NCI-H2196 (cell line): ENCODE measurements around the gene ZGRF1.
"Not testable (repeated sequence)": the region's sequence is repeated elsewhere in the genome, so short reads cannot be mapped to it uniquely, and the experiment has no call there.

ENCODE experiments used
- DNase-seq: peaks from one replicate; lab custom pipeline; 2025; ENCODE audit not compliant: unreplicated experiment; lab: John Stamatoyannopoulos, UW

The ZGRF1 gene

DNA sequence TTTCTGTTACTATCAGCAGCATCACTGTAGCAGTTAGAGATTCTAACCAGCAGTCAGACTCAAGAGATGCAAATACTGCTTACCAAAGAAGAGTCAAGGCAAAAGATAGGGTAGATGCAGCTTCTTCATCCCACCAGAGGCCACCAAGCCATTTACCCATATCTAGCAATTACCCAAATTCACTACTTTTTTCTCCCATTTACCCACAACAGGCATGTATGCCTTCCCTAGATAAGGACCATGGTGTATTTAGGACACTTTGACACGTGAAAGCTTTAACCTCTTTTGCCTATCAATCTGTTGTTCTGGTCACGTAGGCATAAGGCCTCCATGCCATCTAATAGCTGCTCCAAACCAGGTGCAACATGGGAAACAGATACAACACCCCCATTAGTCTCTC is 5.8 kb upstream of the ZGRF1 start:
- no peak for DNase-seq

DNA sequence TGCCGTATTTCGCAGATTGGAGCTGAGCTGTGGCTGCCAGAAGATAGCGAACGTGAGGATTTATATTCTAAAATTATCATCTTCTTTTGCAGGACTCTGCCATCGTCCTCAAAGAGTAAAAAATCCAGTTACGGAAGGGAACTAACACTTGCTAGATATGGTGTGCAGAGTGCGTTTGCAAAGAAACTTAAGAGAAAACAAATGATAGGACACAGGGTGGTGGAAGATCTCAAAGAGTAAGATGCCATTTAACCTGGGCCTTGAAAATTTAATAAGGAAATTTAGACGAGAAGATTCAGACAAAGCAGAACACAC is 800 bp upstream of the ZGRF1 start:
- DNase-seq = no peak

DNA sequence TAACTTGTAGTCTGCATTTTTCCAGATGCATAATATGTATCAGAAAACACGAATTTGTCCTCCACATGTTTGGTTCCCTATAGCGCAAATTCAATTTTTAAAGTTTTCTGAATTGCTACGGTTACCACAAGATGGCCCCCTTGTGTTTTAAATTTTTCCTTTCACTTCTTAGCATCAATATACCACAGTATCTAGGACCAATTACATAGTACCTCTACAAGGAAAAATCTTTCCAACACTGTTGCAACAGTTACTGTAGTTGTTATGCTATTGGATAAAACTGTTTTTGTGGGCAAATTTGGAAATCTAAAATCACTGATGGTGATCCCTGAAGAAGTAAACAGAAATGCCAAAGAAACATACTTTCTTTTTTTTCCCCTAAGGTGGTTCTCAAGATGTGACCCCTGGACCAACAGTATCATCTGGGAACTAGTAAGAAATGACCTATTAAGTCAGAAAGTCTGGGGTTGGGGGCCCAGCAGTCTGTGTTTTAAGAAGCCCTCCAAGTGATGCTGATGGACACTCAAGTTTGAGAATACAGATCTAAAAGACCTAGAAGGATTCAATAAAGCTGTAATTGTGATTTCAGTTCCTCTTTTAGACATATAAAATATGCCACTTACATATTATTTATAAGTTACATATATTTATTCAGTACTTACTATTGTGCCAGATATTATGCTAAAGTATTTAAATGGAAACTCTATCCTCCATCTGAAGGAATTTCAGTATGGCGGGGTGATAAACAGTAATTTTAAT is 3.1 kb downstream of the ZGRF1 start:
- DNase-seq = peak; percentile 7

DNA sequence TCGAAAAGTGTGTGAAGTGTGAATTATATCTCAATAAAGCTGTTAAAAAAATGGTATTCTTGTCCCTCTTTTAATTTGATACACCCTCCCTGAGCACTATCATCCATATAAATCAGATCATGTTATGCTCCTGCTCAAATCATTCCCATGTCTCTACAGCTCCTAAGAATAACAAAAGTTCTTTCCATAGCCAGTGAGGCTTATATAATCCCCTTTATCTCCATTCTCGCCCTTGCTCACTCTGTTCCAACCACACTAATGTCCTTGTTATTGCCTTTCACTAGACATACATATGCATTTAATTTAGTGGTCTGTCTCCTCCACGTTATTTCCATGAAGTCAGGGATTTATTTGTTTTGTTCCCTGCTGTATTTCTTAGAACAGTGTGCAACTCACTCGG is 10.5 kb downstream of the ZGRF1 start:
- no peak for DNase-seq

DNA sequence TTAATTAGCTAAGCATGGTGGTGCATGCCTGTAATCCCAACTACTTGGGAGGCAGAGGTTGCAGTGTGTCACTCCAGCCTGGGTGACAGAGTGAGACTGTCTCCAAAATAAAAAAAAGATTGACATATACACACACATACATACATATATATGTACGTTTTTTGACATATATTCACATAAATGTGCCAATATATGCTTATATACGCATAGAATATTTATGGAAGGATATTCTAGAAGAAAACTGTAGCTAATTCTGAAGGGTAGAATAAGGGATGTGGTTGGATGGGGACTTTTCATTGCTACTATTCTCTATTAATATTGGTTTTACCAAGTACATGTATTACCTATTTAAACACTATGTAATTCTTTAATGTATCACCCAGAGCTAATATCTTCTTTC is 19.7 kb downstream of the ZGRF1 start:
- DNase-seq = no peak

DNA sequence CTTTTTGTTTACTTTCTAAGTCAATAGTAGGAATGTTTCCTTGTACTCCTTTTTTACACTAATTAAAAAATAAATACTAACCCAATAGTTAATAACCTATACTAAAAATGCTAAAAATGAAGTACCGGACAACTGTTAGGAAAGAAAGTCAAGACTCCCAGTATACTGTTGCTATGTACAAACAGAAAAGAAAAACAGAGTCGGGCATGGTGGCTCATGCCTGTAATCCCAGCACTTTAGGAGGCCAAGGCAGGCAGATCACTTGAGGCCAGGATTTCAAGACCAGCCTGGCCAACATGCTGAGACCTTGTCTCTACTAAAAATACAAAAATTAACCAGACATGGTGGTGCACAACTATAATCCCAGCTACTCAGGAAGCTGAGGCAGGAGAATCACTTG is 23.9 kb downstream of the ZGRF1 start:
- not testable (repeated sequence) for DNase-seq

DNA sequence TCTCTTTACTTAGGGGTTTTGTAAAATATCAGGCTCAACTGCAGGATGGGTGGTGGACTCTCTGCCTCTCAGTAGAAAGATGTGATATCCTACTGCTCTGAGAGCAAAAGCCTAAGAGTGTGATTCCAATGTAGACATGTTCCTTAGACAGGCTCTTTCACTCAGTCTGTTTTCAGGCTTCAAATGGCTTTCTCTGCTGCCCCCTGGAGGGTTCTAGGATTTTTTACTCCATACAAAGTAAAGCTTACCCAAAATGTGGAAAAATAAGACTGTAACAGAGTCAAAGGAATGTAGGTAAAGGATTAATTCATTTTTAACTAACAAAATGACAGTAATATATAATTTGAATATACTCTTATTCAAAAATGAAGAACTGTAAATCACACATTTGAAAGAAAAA is 32.1 kb downstream of the ZGRF1 start:
- peak; percentile 27 for DNase-seq

DNA sequence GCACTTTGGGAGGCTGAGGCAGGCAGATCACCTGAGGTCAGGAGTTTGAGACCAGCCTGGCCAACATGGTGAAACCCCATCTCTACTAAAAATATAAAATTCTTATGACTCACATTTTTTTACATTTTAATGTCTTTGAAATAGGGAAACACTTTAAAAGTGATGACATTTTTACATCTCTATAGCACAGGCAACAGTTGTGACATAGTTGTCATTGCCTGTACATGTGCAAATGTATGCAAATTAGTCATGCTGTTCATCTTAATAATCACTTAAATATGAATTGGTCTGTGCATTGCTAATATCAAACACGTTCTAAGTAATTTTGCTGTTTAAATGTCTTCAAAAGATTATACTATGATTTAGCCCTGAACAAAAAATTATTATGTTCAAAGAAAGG is 41.7 kb downstream of the ZGRF1 start:
- no peak for DNase-seq

DNA sequence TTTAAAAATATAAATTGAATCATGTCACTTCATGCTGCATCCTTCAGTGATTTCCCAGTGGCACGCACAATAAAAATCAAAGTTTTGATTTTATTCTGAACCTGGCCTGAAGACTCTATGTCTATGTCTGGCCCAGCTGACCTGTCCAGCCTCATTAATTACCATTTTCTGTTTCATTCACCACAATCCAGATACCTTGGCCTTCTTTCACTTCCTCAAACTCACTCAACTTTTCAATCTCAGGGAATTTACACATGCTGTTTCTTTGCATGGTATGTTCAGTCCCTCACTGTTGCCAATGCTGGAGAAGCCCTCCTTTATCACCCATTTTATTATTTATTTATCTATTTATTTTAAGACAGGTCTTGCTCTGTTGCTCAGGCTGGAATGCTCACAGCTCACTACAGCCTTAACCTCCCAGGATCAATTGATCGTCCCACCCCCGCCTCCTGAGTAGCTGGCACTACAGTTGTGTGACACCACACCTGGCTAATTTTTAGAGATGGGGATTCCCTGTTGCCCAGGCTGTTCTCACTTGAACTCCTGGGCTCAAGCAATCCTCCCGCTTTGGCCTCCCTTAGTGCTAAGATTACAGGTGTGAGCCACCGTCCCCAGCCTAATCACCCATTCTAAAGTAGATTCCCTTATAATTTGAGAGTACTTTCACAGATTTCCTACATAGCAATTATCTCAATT is 43.1 kb downstream of the ZGRF1 start:
- DNase-seq = no peak

DNA sequence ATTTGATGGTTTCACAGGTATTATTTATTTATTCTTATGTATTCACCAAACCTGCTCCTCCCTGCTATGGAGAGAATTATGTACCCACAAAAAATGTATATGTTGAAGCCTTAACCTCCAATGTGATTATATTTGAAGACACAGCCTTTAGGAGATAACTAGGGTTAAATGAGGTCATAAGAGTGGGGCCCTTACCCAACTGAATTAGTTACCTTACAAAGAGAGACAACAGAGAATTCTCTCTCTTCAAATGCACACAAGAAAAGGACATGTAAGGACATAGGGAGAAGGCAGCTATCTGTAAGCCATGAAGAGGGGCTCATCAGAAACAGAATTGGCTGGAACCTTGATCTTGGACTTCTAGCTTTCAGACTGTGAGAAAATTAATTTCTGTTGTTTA is 44.0 kb downstream of the ZGRF1 start:
- no peak for DNase-seq

DNA sequence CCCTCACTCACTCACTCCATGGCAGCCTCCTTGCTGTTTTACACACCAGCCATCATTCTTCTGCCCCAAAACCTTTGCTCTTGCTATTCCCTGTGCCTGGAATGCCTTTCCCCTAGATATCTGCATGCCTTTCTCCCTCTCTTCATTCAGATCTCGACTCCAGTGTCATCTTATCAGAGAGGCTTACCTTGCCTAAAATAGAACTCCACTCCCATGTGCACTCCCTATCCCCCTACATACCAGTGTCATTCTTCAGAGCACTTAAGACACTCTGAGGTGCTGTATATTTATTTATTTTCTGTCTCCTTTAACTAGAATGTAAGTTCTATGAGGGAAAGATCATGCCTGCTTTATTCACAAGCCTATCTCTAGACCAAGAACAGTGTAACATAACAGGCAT is 45.1 kb downstream of the ZGRF1 start:
- no peak for DNase-seq

DNA sequence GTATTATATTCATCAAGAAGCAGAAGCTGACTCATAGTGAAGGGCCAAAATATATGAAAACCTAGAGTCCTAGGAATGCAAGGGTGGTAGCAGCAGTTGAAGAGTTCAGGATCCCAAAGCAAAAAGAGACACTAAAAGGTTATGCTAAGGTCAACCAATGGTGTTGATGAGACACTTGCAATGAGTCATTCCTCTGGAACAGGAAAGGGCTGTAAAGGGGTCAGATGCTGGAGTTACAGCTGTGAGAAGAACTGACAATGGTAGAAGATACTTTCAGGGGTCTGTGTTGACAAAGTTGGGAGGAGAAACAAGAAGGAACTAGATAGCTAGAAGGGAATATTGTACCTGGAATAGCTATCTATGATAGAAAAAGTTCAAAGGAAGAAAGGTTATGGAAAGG is 47.5 kb downstream of the ZGRF1 start:
- no peak for DNase-seq

DNA sequence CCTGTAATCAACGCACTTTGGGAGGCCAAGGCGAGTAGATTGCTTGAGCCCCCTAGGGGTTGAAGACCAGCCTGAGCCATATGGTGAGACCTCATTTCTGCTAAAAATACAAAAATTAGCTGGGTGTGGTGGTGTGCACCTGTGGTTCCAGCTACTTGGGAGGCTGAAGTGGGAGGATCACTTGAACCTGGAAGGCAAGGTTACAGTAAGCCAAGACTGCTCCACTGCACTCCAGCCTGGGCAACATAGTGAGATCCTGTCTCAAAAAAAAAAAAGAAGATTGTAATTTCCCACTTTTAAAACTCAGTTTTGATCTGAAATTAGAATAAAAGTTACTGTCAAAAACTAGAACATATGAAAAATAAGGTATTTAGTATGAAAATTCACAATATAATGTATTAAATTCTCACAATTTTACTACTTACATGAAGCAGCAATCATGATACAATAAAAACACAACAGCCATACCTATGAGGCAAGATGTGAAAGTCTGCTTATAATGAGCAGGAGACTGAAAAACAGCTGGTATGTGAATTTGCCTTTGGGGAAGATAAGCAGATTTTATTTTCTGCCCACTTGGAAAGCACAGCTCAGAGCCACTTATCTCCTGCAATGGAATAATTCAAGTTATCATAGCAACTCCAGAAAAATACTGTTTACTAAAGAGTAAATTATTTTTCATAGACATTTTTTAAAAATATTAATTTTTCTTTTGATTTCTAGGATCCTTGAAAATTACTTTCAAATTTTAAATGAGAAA is 50.6 kb downstream of the ZGRF1 start:
- no peak for DNase-seq

DNA sequence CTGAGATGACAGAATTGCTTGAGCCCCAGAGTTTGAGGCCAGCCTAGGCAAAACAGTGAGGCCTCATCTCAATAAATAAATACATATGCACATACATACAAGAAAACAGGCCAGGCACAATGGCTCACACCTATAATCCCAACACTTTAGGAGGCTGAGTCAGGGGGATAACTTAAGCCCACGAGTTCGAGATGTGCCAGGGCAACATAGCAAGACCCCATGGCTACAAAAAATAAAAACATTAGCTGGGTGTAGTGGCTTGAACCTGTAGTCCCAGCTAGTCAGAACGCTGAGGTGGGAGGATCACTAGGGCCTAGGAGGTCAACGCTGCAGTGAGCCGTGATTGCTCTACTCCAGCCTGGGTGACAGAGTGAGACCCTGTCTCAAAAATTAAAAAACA is 69.2 kb downstream of the ZGRF1 start:
- no peak for DNase-seq

DNA sequence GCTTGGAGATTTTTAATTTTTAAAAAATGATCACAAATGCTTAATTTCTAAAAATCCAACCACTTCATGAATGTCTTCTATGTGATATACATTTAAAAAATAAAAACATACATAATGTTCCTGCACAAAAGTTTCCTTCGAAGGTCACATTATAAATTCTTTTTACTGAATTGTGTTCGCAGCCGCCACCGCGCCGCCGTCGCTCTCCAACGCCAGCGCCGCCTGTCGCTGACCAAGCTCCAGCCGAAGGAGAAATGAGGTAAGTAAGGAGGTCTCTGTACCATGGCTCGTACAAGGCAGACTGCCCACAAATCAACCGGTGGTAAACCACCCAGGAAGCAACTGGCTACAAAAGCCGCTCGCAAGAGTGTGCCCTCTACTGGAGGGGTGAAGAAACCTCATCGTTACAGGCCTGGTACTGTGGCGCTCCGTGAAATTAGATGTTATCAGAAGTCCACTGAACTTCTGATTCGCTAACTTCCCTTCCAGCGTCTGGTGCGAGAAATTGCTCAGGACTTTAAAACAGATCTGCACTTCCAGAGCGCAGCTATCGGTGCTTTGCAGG is 71.9 kb downstream of the ZGRF1 start:
- DNase-seq = no peak

DNA sequence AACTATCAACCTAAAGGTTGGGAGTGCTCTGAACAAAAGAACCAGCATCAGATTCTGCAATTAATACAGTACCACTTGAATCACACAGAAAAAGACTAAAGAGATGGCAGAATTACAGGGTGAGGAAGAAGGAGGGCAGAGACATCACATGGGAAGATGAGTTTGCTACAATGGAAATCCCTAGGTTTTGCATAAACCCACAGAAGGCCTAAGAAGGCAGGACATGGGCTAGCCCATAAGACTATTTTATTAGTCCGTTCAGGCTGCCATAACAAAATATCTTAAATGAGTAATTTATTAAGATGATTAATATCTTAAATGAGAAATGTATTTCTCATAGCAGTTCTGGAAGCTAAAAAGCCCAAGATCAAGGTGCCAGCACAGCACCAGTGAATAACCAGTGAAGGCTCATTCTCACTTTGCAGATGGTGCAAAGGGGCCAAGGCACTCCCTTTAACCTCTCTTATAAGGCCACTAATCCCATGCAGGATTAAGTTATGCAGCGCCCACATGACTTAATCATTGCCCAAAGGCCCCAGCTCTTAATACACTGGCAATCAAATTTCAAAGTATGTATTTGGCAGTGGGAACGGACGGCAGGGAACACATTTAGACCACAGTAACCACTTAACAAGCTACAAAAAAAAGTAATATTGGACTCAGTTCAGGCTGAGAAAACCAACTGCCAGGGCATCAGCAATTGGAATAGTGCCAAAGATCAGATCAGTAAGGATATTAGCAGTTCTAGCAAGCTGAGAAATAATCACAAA is 73.1 kb downstream of the ZGRF1 start:
- no peak for DNase-seq

DNA sequence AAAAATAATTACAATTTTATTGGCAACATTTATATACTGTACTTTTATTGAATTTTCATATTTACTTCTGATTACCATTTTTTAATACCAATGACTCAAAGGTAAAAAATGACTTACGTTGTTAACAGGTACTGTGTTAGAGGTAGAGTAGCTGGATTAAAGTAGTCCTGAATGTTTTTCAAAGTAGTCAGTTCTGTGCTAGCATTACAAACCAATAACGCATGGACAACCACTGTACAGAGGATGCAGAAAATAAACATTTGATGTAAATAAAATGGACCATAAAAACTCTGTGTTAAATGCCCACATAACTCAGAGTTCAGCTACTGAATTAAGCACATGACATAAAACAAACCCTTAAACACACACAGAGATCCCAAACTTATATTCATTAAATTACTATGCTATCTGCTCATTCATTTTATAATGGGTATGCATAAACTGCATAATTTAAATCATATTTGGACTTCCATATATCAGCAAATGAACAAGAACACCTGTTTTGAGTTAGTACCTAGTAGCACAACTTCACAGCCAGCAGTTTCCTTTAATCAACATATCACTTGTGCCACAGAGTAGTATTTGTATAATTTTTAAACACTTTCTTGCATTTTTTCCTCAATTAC is 74.3 kb downstream of the ZGRF1 start:
- no peak for DNase-seq

DNA sequence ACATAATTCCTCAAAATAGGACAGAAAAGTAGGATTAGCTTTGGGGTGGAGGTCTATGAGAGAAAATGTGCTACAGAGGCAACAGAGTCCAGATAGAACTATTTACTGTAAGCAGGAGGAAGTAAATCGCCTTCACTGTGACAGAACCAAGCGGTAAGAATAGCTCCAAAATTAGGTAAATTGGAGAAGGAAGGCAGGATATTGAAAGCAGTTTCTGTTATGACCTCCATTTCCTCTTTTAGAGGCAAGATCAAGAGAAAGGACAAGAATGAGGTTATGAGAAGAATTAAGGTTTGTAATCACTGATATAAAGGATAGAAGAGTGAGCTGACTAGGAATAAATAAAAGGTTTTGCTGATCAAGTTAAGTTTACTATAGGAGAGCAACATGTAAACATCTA is 76.6 kb downstream of the ZGRF1 start:
- DNase-seq = no peak

DNA sequence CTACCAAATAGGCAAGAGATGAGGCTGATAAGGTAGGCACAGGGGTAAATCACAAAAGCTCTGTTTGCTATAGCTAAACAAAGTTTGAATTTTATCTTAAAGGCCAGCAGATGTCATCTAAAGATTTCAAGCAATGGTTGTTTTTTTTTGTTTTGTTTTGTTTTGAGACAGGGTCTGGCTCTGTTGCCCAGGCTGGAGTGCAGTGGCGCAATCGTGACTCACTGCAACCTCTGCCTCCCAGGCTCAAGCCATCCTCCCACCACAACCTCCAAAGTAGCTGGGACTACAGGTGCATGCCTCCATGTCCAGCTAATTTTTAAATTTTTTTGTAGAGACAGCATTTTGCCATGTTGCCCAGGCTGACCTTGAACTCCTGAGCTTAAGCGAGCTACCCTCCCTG is 77.7 kb downstream of the ZGRF1 start:
- no peak for DNase-seq

DNA sequence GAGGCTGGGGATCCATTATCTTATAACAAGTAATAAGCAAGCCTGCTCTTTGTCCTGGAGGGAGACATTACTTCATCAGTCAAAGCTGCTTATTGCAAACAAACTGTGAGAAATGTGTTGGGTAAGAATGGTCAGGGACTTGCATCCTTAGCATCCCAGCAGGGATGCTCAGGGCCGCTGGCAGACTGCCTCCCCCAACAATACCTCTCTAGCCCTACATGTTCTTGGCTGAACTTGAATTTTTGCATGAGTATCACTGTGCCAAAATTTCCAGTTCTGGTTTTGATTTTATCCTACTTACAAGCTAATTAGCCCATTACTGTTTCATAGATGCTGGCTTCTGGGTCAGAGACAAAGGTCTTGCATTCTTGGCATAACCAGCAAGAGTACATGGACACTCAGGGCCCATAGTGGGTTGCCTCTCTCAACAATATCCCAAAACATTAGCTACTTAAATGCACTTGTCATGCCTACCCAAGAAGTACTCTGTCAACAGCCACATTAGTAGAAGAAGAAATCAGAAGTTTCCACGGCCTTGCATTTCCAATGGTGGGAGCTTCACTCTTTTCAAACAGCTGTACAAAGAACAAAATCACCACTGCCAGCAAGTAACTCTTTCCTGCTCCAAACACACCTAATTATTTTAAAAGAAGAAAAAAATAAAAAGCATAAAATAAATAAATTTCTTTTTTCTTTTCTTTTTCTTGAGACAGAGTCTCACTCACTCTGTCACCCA is 78.9 kb downstream of the ZGRF1 start:
- no peak for DNase-seq
